Measurements from ENCODE around the gene CPLX4. TPM values are rescaled to one million over a fixed set of nuclear protein-coding genes. Genes with fewer than 3 reads are reported as not detected.

The CPLX4 gene
- total and polyA plus RNA-seq, 2 donors (not counting 3 experiments of a cell fraction or from before 2014, with no cell fraction given) = not detected

GRCh38 chr18:59353079-59353680, 34.7 kb upstream of the CPLX4 start:
- Histone ChIP-seq H3K4me3 (replicated peaks in 1 of 3; ENCODE audit: insufficient read depth in 1 of 3, low read depth in 1 of 3, low read length in 3 of 3) (no peak overlapping the region), H3K9me3 (replicated peaks; ENCODE audit: control insufficient read depth, insufficient read depth, low read length) (no peaks in the 10 kb centered on the region), H3K36me3 (ENCODE audit: control insufficient read depth in 2 of 2, extremely low read depth in 1 of 2, insufficient read depth in 2 of 2, low read length in 2 of 2) (peaks cover 16 to 32% of the 10 kb centered on the region in 2 experiments), H3K27ac (ENCODE audit: insufficient read depth, low read depth, low read length) (no peak overlapping the region), H3K9me1 (replicated peaks; ENCODE audit: control insufficient read depth, extremely low read depth, insufficient read depth, low read length) (no peaks in the 10 kb centered on the region), H3K9ac (replicated peaks; ENCODE audit: extremely low read depth, insufficient read depth, low read length) (no peak overlapping the region), H4K20me1 (replicated peaks; ENCODE audit: control insufficient read depth, extremely low read depth, insufficient read depth, low read length) (peaks cover 8% of the 10 kb centered on the region), H3K4me2 (ENCODE audit: insufficient read depth, low read length) (no peak overlapping the region), H3K27me3 (ENCODE audit: control insufficient read depth in 2 of 2, insufficient read depth in 2 of 2, low read length in 2 of 2) (no peaks in the 10 kb centered on the region), H3K4me1 (ENCODE audit: control insufficient read depth, extremely low read depth, insufficient read depth, low read length) (peaks cover 11% of the 10 kb centered on the region), H2AFZ (ENCODE audit: low read depth, low read length) (no peak overlapping the region), H3K79me2 (ENCODE audit: control insufficient read depth, insufficient read depth, low read length) (peaks cover 30% of the 10 kb centered on the region)
- DNase-seq (ENCODE audit: low read depth, low spot score) (no peak), FAIRE-seq (no peak)
- dilution Hi-C loops (cut with MboI; ENCODE audit: extremely low pct_ligation_motif_present, low sequenced_read_pairs) (no loop called here), intact Hi-C loops (cut with micrococcal nuclease) (no loop called here)
- TF ChIP-seq GATA2 (IDR thresholded peaks at IDR 0.05; ENCODE audit: insufficient read depth, insufficient read length, low read depth, low read length) (no peak), FOS (IDR thresholded peaks at IDR 0.05; ENCODE audit: borderline replicate concordance, insufficient read depth, low read length) (no peak), POLR2A (IDR thresholded peaks at IDR 0.05; ENCODE audit: low read depth, low read length) (no peak), JUN (IDR thresholded peaks at IDR 0.05; ENCODE audit: borderline replicate concordance, insufficient read depth, insufficient read length, low read depth) (no peak), MYC (IDR thresholded peaks at IDR 0.05; ENCODE audit: low read depth, low read length) (no peak), MAX (IDR thresholded peaks at IDR 0.05; ENCODE audit: insufficient read depth, insufficient read length) (no peak), POLR2AphosphoS5 (IDR thresholded peaks at IDR 0.05; ENCODE audit: insufficient read depth, low read depth, low read length) (no peak), EZH2 (IDR thresholded peaks at IDR 0.05; ENCODE audit: borderline replicate concordance, low read depth, low read length, severe bottlenecking) (no peak)
- TF ChIP-seq, protein P1, sequence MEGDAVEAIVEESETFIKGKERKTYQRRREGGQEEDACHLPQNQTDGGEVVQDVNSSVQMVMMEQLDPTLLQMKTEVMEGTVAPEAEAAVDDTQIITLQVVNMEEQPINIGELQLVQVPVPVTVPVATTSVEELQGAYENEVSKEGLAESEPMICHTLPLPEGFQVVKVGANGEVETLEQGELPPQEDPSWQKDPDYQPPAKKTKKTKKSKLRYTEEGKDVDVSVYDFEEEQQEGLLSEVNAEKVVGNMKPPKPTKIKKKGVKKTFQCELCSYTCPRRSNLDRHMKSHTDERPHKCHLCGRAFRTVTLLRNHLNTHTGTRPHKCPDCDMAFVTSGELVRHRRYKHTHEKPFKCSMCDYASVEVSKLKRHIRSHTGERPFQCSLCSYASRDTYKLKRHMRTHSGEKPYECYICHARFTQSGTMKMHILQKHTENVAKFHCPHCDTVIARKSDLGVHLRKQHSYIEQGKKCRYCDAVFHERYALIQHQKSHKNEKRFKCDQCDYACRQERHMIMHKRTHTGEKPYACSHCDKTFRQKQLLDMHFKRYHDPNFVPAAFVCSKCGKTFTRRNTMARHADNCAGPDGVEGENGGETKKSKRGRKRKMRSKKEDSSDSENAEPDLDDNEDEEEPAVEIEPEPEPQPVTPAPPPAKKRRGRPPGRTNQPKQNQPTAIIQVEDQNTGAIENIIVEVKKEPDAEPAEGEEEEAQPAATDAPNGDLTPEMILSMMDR (IDR thresholded peaks at IDR 0.05; ENCODE audit: extremely low read depth in 1 of 2, insufficient read depth in 1 of 2, low read depth in 1 of 2, low read length in 2 of 2) = no peak
- POLR2A ChIA-PET = no interaction called here
- BruUV-seq (replicated peaks) = no TSS peak
- CTCF ChIA-PET = interaction anchor here (1.2 kb wide), 1 partner anchor 470 kb away, joined by 5 read pairs; no protein-coding TSS in a partner anchor
